Heart right ventricle (tissue), 16 donors: ENCODE data around the gene BCAN. TPM values are rescaled to one million over a fixed set of nuclear protein-coding genes. Genes with fewer than 3 reads are reported as not detected.

ENCODE experiments used
- ATAC-seq, 8 donors: fragments of 200-7000 bp; cut with Tn5 transposase; one replicate each; pipeline ENCODE4 v1.9.1; 2020; ENCODE audit warnings: mild to moderate bottlenecking in 8 of 8, moderate library complexity in 8 of 8, moderate number of reproducible peaks in 1 of 8
- DNase-seq, 2 donors: peaks; one replicate each; pipeline ENCODE4 v3.0.0-alpha.2; 2020
- H3K27ac ChIP-seq, 10 donors: fragments of 200-600 bp; sonication (generic) in 2 of 10; one replicate each; pipeline versions ENCODE4 v1.5.0 to v1.8.0; 2020 to 2022; ENCODE audit warnings: mild to moderate bottlenecking in 3 of 10
- H3K27me3 ChIP-seq, 7 donors: fragments of 200-600 bp; one replicate each; pipeline ENCODE4 v1.8.0; 2021 to 2022; ENCODE audit warnings: mild to moderate bottlenecking in 2 of 7
- H3K36me3 ChIP-seq, 9 donors: fragments of 200-600 bp; sonication (generic) in 1 of 9; one replicate each; pipeline versions ENCODE4 v1.5.0 to v1.8.0; 2020 to 2022; ENCODE audit warnings: mild to moderate bottlenecking in 2 of 9
- H3K4me1 ChIP-seq, 9 donors: fragments of 200-600 bp; sonication (generic) in 1 of 9; one replicate each; pipeline versions ENCODE4 v1.5.0 to v1.8.0; 2020 to 2022; ENCODE audit warnings: mild to moderate bottlenecking in 4 of 9
- H3K4me3 ChIP-seq, 10 donors: fragments of 200-600 bp; sonication (generic) in 2 of 10; one replicate each; pipeline versions ENCODE4 v1.5.0 to v1.8.0; 2020 to 2022; ENCODE audit warnings: mild to moderate bottlenecking in 7 of 10, moderate library complexity in 2 of 10
- H3K9me3 ChIP-seq, 11 donors: fragments of 200-600 bp in 10 of 11; sonication (generic) in 2 of 11; one replicate each; pipeline versions ENCODE4 v1.5.0 to v1.8.0; 2013 to 2022; ENCODE audit warnings: mild to moderate bottlenecking in 2 of 11, control low read depth in 1 of 11, moderate library complexity in 1 of 11
- CTCF ChIP-seq, 9 donors: fragments of 200-600 bp; sonication (generic) in 2 of 9; IDR thresholded peaks; one replicate each; pipeline versions ENCODE4 v1.5.0 to v1.8.0; 2021 to 2022; ENCODE audit warnings: antibody characterized with exemption in 9 of 9, mild to moderate bottlenecking in 5 of 9, moderate library complexity in 1 of 9
- WGBS, 2 donors: extraction: QIAGEN DNeasy Blood & Tissue Kit; methylation state at CpG; one replicate each; pipeline ENCODE4 v1.1.7; 2013; ENCODE audit warnings: inconsistent platforms in 1 of 2; 5-methylcytosine and 5-hydroxymethylcytosine counted together
- intact Hi-C, 10 donors: fragments of 100-400 bp; cut with DNase I; formaldehyde crosslinking; loops; one replicate each; pipeline versions ENCODE4 v1.11.1 to v1.14.2; 2022
- polyA plus RNA-seq, 2 donors: library from polyadenylated mRNA; stranded (reverse); fragments of 200-250 nt; gene quantifications; one replicate each; pipeline ENCODE4 v1.2.3, GENCODE V29; 2013
- total RNA-seq, 10 donors: library from RNA; stranded (reverse); fragmentation: NEBNext Ultra II Directional in 3 of 10; extraction: Animal tissue kit (Norgen Biotek cat#: 25700) in 3 of 10; gene quantifications; one replicate each; pipeline versions ENCODE4 v1.2.1 to v1.2.4, GENCODE V29; 2021 to 2023
- donor health status: Arrhythmogenic right ventricular cardiomyopathy.
- donor health status: ischemic (EF 13 %, LVEDD 7.1; RV severe dilation, severe dysfunction).
- donor health status: healthy with polysubstance abuse.
- donor health status: DM: no; HTN: yes; CAD: no.
- donor health status: DM: no; HTN: no; CAD: no.
- donor health status: ischemic (EF 25% LVEDD 6.9; RV normal size, moderate dysfunction).
- donor health status: ischemic (EF 25% LVEDD 5.7; RV mildly dilated, moderate dysfunction).
- donor health status: healthy.
- donor health status: DM: yes; HTN: yes; CAD: no.
- donor health status: Ischemic cardiomyopathy.
- donor health status: ischemic (EF 35%, LVEDD 5.7; RV mildly dilated, moderate dysfunction).
- donor health status: nonischemic (EF 11% LVEDD 7.7; RV severe dilation, severe dysfunction).
- donor health status: DM: yes; HTN: yes; CAD: no.
- donor health status: PGD.
- donor health status: ischemic (EF 29% LVEDD 5.4; RV normal size, mild dysfunction).
- donor health status: nonischemic (EF 23%, LVEDD 6.1; RV moderate dilation, normal function).

The BCAN gene
- total and polyA plus RNA-seq, 12 donors = 0.14 to 0.52 (median 0.24) TPM; not detected in 4

- intact Hi-C loops = loop anchor here in 5 of 10 donors (5.0 to 10.0 kb wide), 5 partner anchors 86 to 141 kb away; partner anchors contain the start of gene MEF2D (in 1 of the 5)
- Histone ChIP-seq H3K36me3 (peaks cover 0 to 62% (median 25%) of the 10 kb centered on the region in 9 donors), H3K27ac (no peak overlapping the region), H3K4me1 (peaks cover 3 to 19% (median 13%) of the 10 kb centered on the region in 9 donors), H3K9me3 (no peaks in the 10 kb centered on the region), H3K4me3 (no peak overlapping the region), H3K27me3 (no peaks in the 10 kb centered on the region)
- DNase-seq = no peak
- ATAC-seq = no peak
- WGBS, 2 donors = 90 to 93% methylated on average over 8 of the region's 8 CpGs
- no peak for TF ChIP-seq CTCF (IDR thresholded peaks at IDR 0.05)
Measured at GRCh38 chr1:156593661-156593989, 48.3 kb upstream of the BCAN start.

- no peak for DNase-seq
- no peak for ATAC-seq
- intact Hi-C loops = loop anchor here in 5 of 10 donors (5.0 to 10.0 kb wide), 5 partner anchors 87 to 142 kb away; partner anchors contain the start of gene MEF2D (in 1 of the 5)
- peaks cover 3 to 19% (median 13%) of the 10 kb centered on the region in 9 donors for H3K4me1 ChIP-seq
- no peak for TF ChIP-seq CTCF (IDR thresholded peaks at IDR 0.05)
- H3K9me3 ChIP-seq = no peaks in the 10 kb centered on the region
- no peaks in the 10 kb centered on the region for H3K27me3 ChIP-seq
- peaks cover 0 to 67% (median 25%) of the 10 kb centered on the region in 9 donors for H3K36me3 ChIP-seq
- H3K4me3 ChIP-seq = no peak overlapping the region
- H3K27ac ChIP-seq = no peak overlapping the region
- 76 to 79% methylated on average over 3 of the region's 3 CpGs for WGBS, 2 donors
Measured at GRCh38 chr1:156594190-156594589, 47.7 kb upstream of the BCAN start.

- intact Hi-C loops = loop anchor here in 1 of 10 donors (10.0 kb wide), 1 partner anchor 110 kb away; no protein-coding TSS in a partner anchor
- H3K27me3 ChIP-seq = no peaks in the 10 kb centered on the region
- no peak overlapping the region for H3K27ac ChIP-seq
- no peak for ATAC-seq
- no peak for TF ChIP-seq CTCF (IDR thresholded peaks at IDR 0.05)
- H3K4me1 ChIP-seq = peaks cover 3 to 20% (median 13%) of the 10 kb centered on the region in 9 donors
- WGBS, 2 donors = 87 to 91% methylated on average over 2 of the region's 2 CpGs
- H3K4me3 ChIP-seq = no peak overlapping the region
- DNase-seq = no peak
- H3K9me3 ChIP-seq = no peaks in the 10 kb centered on the region
- peaks cover 0 to 69% (median 25%) of the 10 kb centered on the region in 9 donors for H3K36me3 ChIP-seq
Measured at GRCh38 chr1:156595016-156595415, 46.9 kb upstream of the BCAN start.

- Histone ChIP-seq H3K36me3 (peaks cover 0 to 69% (median 25%) of the 10 kb centered on the region in 9 donors), H3K4me3 (no peak overlapping the region), H3K27ac (no peak overlapping the region), H3K27me3 (no peaks in the 10 kb centered on the region), H3K4me1 (peaks cover 9 to 23% (median 13%) of the 10 kb centered on the region in 9 donors), H3K9me3 (no peaks in the 10 kb centered on the region)
- WGBS, 2 donors = 90 to 92% methylated on average over 3 of the region's 3 CpGs
- no peak for ATAC-seq
- intact Hi-C loops = loop anchor here in 1 of 10 donors (10.0 kb wide), 1 partner anchor 112 kb away; no protein-coding TSS in a partner anchor
- DNase-seq = no peak
- TF ChIP-seq CTCF (IDR thresholded peaks at IDR 0.05) = no peak
Measured at GRCh38 chr1:156596426-156596825, 45.5 kb upstream of the BCAN start.
